PC-9 (cell line): ENCODE results near the gene SMARCD1.

Source experiments
- EZH2 ChIP-seq: fragments of 200-600 bp; sonication (generic); IDR thresholded peaks from 2 replicates; pipeline ENCODE4 v1.8.0; 2017; ENCODE audit warnings: antibody characterized with exemption, low read depth
- TF ChIP-seq, protein P1 (sequence below): fragments of 200-600 bp; sonication (generic); conservative IDR thresholded peaks from 2 replicates; pipeline ENCODE4 v1.6.1; 2017; ENCODE audit warnings: mixed run types, antibody characterized with exemption, mild to moderate bottlenecking, moderate library complexity

DNA sequence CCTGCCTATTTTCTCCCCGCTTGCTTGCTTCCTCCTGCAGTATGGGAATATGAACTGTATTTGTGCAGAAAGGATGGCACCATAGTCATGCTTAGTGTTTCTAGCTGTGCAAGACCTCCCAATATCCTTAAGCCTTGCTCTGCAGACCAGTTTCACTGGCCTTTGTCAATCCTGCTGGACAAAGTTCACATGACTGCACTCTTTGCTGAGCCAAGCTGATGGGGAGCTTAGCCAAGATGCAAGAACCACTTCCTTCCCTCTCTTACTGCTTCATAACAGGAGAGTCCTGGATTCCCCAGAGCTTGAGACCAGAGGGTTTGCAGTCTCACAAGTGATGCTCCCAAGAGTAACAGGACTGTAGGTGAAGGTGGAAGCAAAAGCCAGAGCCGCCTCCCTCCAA is 24.0 kb upstream of the SMARCD1 start:
- TF ChIP-seq, protein P1, sequence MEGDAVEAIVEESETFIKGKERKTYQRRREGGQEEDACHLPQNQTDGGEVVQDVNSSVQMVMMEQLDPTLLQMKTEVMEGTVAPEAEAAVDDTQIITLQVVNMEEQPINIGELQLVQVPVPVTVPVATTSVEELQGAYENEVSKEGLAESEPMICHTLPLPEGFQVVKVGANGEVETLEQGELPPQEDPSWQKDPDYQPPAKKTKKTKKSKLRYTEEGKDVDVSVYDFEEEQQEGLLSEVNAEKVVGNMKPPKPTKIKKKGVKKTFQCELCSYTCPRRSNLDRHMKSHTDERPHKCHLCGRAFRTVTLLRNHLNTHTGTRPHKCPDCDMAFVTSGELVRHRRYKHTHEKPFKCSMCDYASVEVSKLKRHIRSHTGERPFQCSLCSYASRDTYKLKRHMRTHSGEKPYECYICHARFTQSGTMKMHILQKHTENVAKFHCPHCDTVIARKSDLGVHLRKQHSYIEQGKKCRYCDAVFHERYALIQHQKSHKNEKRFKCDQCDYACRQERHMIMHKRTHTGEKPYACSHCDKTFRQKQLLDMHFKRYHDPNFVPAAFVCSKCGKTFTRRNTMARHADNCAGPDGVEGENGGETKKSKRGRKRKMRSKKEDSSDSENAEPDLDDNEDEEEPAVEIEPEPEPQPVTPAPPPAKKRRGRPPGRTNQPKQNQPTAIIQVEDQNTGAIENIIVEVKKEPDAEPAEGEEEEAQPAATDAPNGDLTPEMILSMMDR = no peak
- TF ChIP-seq EZH2 = no peak
